ENCODE measurements around the gene CDC6. TPM values are rescaled to one million over a fixed set of nuclear protein-coding genes. Genes with fewer than 3 reads are reported as not detected.
A peak's percentile ranks its signal among the peaks of the same experiment; 100 is the strongest.

The CDC6 gene
- total and polyA plus RNA-seq, 2 donors (not counting 1 experiment from before 2014, with no cell fraction given): 0.69 to 2.2 TPM

GRCh38 chr17:40312893-40313667 is 25.4 kb downstream of the CDC6 start:
- no peaks in the 10 kb centered on the region for H4K20me1 ChIP-seq (ENCODE audit: control insufficient read depth, insufficient read depth, low read length, poor library complexity, severe bottlenecking)
- ChIA-PET POLR2A (no interaction called here), CTCF (interaction anchor here (1.3 to 30.5 kb wide), 3 partner anchors 10 to 45 kb away, joined by 5 to 871 read pairs (median 10); partner anchors contain the start of gene GJD3)
- no peak overlapping the region for H3K4me3 Mint-ChIP-seq
- no peak overlapping the region for H3K27ac Mint-ChIP-seq
- no peak for TF ChIP-seq CTCF (IDR thresholded peaks at IDR 0.05)
- TF ChIP-seq EZH2 (IDR thresholded peaks at IDR 0.05; ENCODE audit: borderline replicate concordance, insufficient read depth, low read depth, low read length, poor library complexity, severe bottlenecking): no peak
- peaks cover 19% of the 10 kb centered on the region for H3K79me2 ChIP-seq (ENCODE audit: control insufficient read depth, insufficient read depth, low read length)
- peaks cover 38% of the 10 kb centered on the region for H3K4me1 Mint-ChIP-seq
- peaks cover 64 to 79% of the 10 kb centered on the region in 2 donors for H3K4me1 ChIP-seq (ENCODE audit: control insufficient read depth in 2 of 2, insufficient read depth in 2 of 2, low read length in 2 of 2)
- no peaks in the 10 kb centered on the region for H3K9me3 Mint-ChIP-seq (ENCODE audit: insufficient read depth)
- no peak overlapping the region for H2AFZ ChIP-seq (ENCODE audit: insufficient read depth, low read depth, low read length, poor library complexity, severe bottlenecking)
- H3K4me3 ChIP-seq (ENCODE audit: control extremely low read depth in 1 of 5, extremely low read depth in 1 of 5, insufficient read depth in 1 of 5, low read depth in 2 of 5, low read length in 4 of 5): no peak overlapping the region
- ATAC-seq (ENCODE audit: low read depth) (no peak), DNase-seq (peak; percentile 9)
- no peaks in the 10 kb centered on the region for H3K36me3 ChIP-seq (replicated peaks in 1 of 2; ENCODE audit: control extremely low read depth in 1 of 2, control insufficient read depth in 1 of 2, extremely low read depth in 1 of 2, insufficient read depth in 2 of 2, low read length in 1 of 2)
- no peak overlapping the region for H3K27ac ChIP-seq (ENCODE audit: low read length in 2 of 2)
- H3K9ac ChIP-seq (ENCODE audit: low read length): no peak overlapping the region
- H3K27me3 Mint-ChIP-seq: no peaks in the 10 kb centered on the region
- no peaks in the 10 kb centered on the region for H3K27me3 ChIP-seq (replicated peaks in 1 of 4; ENCODE audit: control extremely low read depth in 1 of 4, control insufficient read depth in 3 of 4, insufficient read depth in 4 of 4, low read length in 3 of 4)
- WGBS (ENCODE audit: insufficient coverage): 88% methylated on average over 2 of the region's 4 CpGs
- H3K9me3 ChIP-seq (ENCODE audit: control extremely low read depth in 1 of 3, control insufficient read depth in 2 of 3, insufficient read depth in 1 of 3, low read length in 2 of 3): no peaks in the 10 kb centered on the region
- intact Hi-C loops (cut with micrococcal nuclease): no loop called here
- no peak overlapping the region for H3K4me2 ChIP-seq (replicated peaks; ENCODE audit: low read depth, low read length, poor library complexity, severe bottlenecking)

Data from B cell (primary cell).